Liver (tissue), 9 donors: ENCODE data around the gene STYX. TPM values are rescaled to one million over a fixed set of nuclear protein-coding genes. Genes with fewer than 3 reads are reported as not detected.

Experiments
- DNase-seq: peaks from one replicate; pipeline ENCODE4 v3.0.0-alpha.2; 2017; ENCODE audit warnings: low spot score
- H3K27ac ChIP-seq, 2 donors: one replicate each; pipeline ENCODE4 v1.7.0; 2013; ENCODE audit warnings: inconsistent platforms in 2 of 2, low read length in 2 of 2, control low read depth in 1 of 2, low read depth in 1 of 2, mild to moderate bottlenecking in 1 of 2
- H3K27me3 ChIP-seq, 4 donors: one replicate each; pipeline versions ENCODE4 v1.6.1 to v1.7.0; 2013; ENCODE audit warnings: low read length in 3 of 4, inconsistent platforms in 1 of 4, mild to moderate bottlenecking in 1 of 4, moderate library complexity in 1 of 4; ENCODE audit not compliant: control insufficient read depth in 4 of 4, insufficient read depth in 4 of 4
- H3K36me3 ChIP-seq, 4 donors: one replicate each; pipeline versions ENCODE4 v1.6.1 to v1.7.0; 2013; ENCODE audit warnings: low read length in 3 of 4, mild to moderate bottlenecking in 3 of 4, low read depth in 1 of 4, moderate library complexity in 1 of 4; ENCODE audit not compliant: control insufficient read depth in 4 of 4, insufficient read depth in 3 of 4
- H3K4me1 ChIP-seq, 4 donors: one replicate each; pipeline versions ENCODE4 v1.6.1 to v1.7.0; 2013; ENCODE audit warnings: low read length in 3 of 4, mild to moderate bottlenecking in 3 of 4, moderate library complexity in 1 of 4; ENCODE audit not compliant: control insufficient read depth in 4 of 4, insufficient read depth in 4 of 4
- H3K4me3 ChIP-seq, 3 donors: one replicate each; pipeline versions ENCODE4 v1.6.1 to v1.7.0; 2013; ENCODE audit warnings: low read length in 3 of 3, control low read depth in 1 of 3, low read depth in 1 of 3, mild to moderate bottlenecking in 1 of 3
- H3K9ac ChIP-seq, 2 donors: one replicate each; pipeline ENCODE4 v1.7.0; 2013; ENCODE audit warnings: low read length in 2 of 2, mild to moderate bottlenecking in 2 of 2, moderate library complexity in 2 of 2, control low read depth in 1 of 2, low read depth in 1 of 2
- H3K9me3 ChIP-seq, 4 donors: one replicate each; pipeline versions ENCODE4 v1.6.1 to v1.7.0; 2013; ENCODE audit warnings: low read length in 3 of 4; ENCODE audit not compliant: control insufficient read depth in 4 of 4
- ATF3 ChIP-seq: IDR thresholded peaks from 2 replicates; pipeline ENCODE4 v1.6.1; 2016; ENCODE audit warnings: antibody characterized with exemption
- CTCF ChIP-seq: fragments of 150-350 bp; IDR thresholded peaks from 2 replicates; pipeline ENCODE4 v1.5.1; 2017; ENCODE audit warnings: improper control_type of control experiment, low read depth, low read length; ENCODE audit not compliant: missing input control
- EGR1 ChIP-seq, 2 donors: IDR thresholded peaks; 2 replicates each; pipeline ENCODE4 v1.6.1; 2016 to 2018; ENCODE audit warnings: antibody characterized with exemption in 2 of 2, low read depth in 2 of 2
- FOXA1 ChIP-seq: IDR thresholded peaks from 2 replicates; pipeline ENCODE4 v1.6.1; 2016; ENCODE audit warnings: antibody characterized with exemption
- FOXA2 ChIP-seq: IDR thresholded peaks from 2 replicates; pipeline ENCODE4 v1.6.1; 2016; ENCODE audit warnings: antibody characterized with exemption
- HNF4A ChIP-seq, 2 donors: conservative IDR thresholded peaks; 2 replicates each; pipeline ENCODE4 v1.6.1; 2016; ENCODE audit warnings: antibody characterized with exemption in 2 of 2, mild to moderate bottlenecking in 2 of 2
- HNF4G ChIP-seq: IDR thresholded peaks from 2 replicates; pipeline ENCODE4 v1.6.1; 2016; ENCODE audit warnings: antibody characterized with exemption
- JUND ChIP-seq, 2 donors: IDR thresholded peaks; 2 replicates each; pipeline ENCODE4 v1.6.1; 2016; ENCODE audit warnings: antibody characterized with exemption in 2 of 2
- MAX ChIP-seq: IDR thresholded peaks from 2 replicates; pipeline ENCODE4 v1.6.1; 2016; ENCODE audit warnings: antibody characterized with exemption
- NR2F2 ChIP-seq: IDR thresholded peaks from 2 replicates; pipeline ENCODE4 v1.6.1; 2016; ENCODE audit warnings: antibody characterized with exemption
- RAD21 ChIP-seq, 2 donors: IDR thresholded peaks; 2 replicates each; pipeline ENCODE4 v1.6.1; 2016; ENCODE audit warnings: antibody characterized with exemption in 2 of 2, mild to moderate bottlenecking in 2 of 2
- REST ChIP-seq: IDR thresholded peaks from 2 replicates; pipeline ENCODE4 v1.6.1; 2016; ENCODE audit warnings: antibody characterized with exemption, mild to moderate bottlenecking
- RXRA ChIP-seq, 2 donors: IDR thresholded peaks; 2 replicates each; pipeline ENCODE4 v1.6.1; 2017 to 2018; ENCODE audit warnings: antibody characterized with exemption in 2 of 2, mild to moderate bottlenecking in 1 of 2
- SP1 ChIP-seq: IDR thresholded peaks from 2 replicates; pipeline ENCODE4 v1.6.1; 2018; ENCODE audit warnings: antibody characterized with exemption, mild to moderate bottlenecking
- TAF1 ChIP-seq: conservative IDR thresholded peaks from 2 replicates; pipeline ENCODE4 v1.6.1; 2016; ENCODE audit warnings: antibody characterized with exemption, mild to moderate bottlenecking
- YY1 ChIP-seq: IDR thresholded peaks from 2 replicates; pipeline ENCODE4 v1.6.1; 2016; ENCODE audit warnings: antibody characterized with exemption, mild to moderate bottlenecking
- ZBTB33 ChIP-seq: IDR thresholded peaks from 2 replicates; pipeline ENCODE4 v1.6.1; 2016; ENCODE audit warnings: antibody characterized with exemption
- WGBS: extraction: QIAGEN DNeasy Blood & Tissue Kit; methylation state at CpG from one replicate; pipeline ENCODE4 v1.1.7; 2013; 5-methylcytosine and 5-hydroxymethylcytosine counted together
- polyA plus RNA-seq, 2 donors: library from polyadenylated mRNA; stranded (reverse) in 1 of 2; unstranded in 1 of 2; fragments of 200-250 nt in 1 of 2; fragments of >200 nt in 1 of 2; fragmentation: Nextera tagmentation in 1 of 2; extraction: Ambion mirVana in 1 of 2; gene quantifications; one replicate each; pipeline versions ENCODE4 v1.2.1 to v1.2.3, GENCODE V29; 2013 to 2015
- total RNA-seq, 2 donors: library from RNA; depleted of rRNA; stranded (reverse); fragments of >200 nt; gene quantifications; one replicate each; pipeline ENCODE4 v1.2.3, GENCODE V29; 2014
- donor health status: healthy.
- donor health status: healthy.
- donor health status: healthy.
- donor health status: healthy.
- donor health status: healthy.

Gene STYX
- total and polyA plus RNA-seq, 4 donors = 5.9 to 21.2 (median 17.3) TPM

- DNase-seq = no peak
- Histone ChIP-seq H3K9ac (no peak overlapping the region), H3K27me3 (no peaks in the 10 kb centered on the region), H3K36me3 (peaks cover 2 to 62% (median 31%) of the 10 kb centered on the region in 4 donors), H3K4me1 (peaks cover 0 to 4% (median 0%) of the 10 kb centered on the region in 4 donors), H3K27ac (no peak overlapping the region), H3K9me3 (no peaks in the 10 kb centered on the region), H3K4me3 (no peak overlapping the region)
- TF ChIP-seq MAX (no peak), EGR1 (IDR thresholded peaks at IDR 0.05; ENCODE audit: low read depth in 2 of 2) (no peak), JUND (IDR thresholded peaks at IDR 0.05) (no peak), HNF4A (conservative IDR thresholded peaks at IDR 0.05) (no peak), SP1 (no peak), ATF3 (no peak), RXRA (IDR thresholded peaks at IDR 0.05) (no peak), FOXA2 (no peak), RAD21 (IDR thresholded peaks at IDR 0.05) (no peak), CTCF (no peak), ZBTB33 (no peak), HNF4G (no peak), REST (no peak), NR2F2 (no peak), TAF1 (no peak), FOXA1 (no peak)
Measured at GRCh38 chr14:52769887-52770286, 39.9 kb downstream of the STYX start.

- WGBS = 90% methylated on average over 7 of the region's 7 CpGs
Measured at GRCh38 chr14:52776816-52777215, 46.9 kb downstream of the STYX start.

More at GRCh38 chr14:52776816-52777215, 46.9 kb downstream of the STYX start:
- DNase-seq = no peak
- Histone ChIP-seq H3K27me3 (no peaks in the 10 kb centered on the region), H3K4me3 (no peak overlapping the region), H3K27ac (no peak overlapping the region), H3K9me3 (no peaks in the 10 kb centered on the region), H3K4me1 (peaks cover 0 to 2% (median under 1%) of the 10 kb centered on the region in 4 donors), H3K36me3 (peaks cover 6 to 29% (median 18%) of the 10 kb centered on the region in 4 donors), H3K9ac (no peak overlapping the region)
- TF ChIP-seq YY1 (no peak), FOXA1 (no peak), NR2F2 (no peak), TAF1 (no peak), HNF4A (conservative IDR thresholded peaks at IDR 0.05) (no peak), JUND (IDR thresholded peaks at IDR 0.05) (no peak), MAX (no peak), HNF4G (no peak), RAD21 (IDR thresholded peaks at IDR 0.05) (peak in 1 of 2 donors; percentile 31)
